ENCODE results near the gene SLC27A1. TPM values are rescaled to one million over a fixed set of nuclear protein-coding genes. Genes with fewer than 3 reads are reported as not detected.

SLC27A1 gene
- total and polyA plus RNA-seq, 2 experiments from 2014 or later, result 3.5 to 11.6 TPM

GRCh38 chr19:17435218-17435617 is 35.1 kb upstream of the SLC27A1 start:
- TF ChIP-seq ZNF114 (CRISPR knock-in tag; IDR thresholded peaks at IDR 0.05) (no peak), CTCF (conservative IDR thresholded peaks at IDR 0.05; ENCODE audit: low read depth in 2 of 2) (no peak), REST (IDR thresholded peaks at IDR 0.05; ENCODE audit: unreplicated experiment) (no peak), ETS1 (IDR thresholded peaks at IDR 0.05) (no peak), STAT1 (IDR thresholded peaks at IDR 0.05; ENCODE audit: unreplicated experiment) (no peak)
- H3K79me2 ChIP-seq (replicated peaks; ENCODE audit: insufficient read depth), result no peaks in the 10 kb centered on the region
- no peaks in the 10 kb centered on the region for H3K36me3 Mint-ChIP-seq (ENCODE audit: low read depth)
- no peak for ATAC-seq
- H3F3A ChIP-seq (replicated peaks; ENCODE audit: low read depth), result no peaks in the 10 kb centered on the region
- H3K27me3 ChIP-seq (ENCODE audit: insufficient read depth), result no peaks in the 10 kb centered on the region
- H3K9me2 ChIP-seq (ENCODE audit: insufficient read depth), result no peaks in the 10 kb centered on the region
- no peak overlapping the region for H3K4me3 Mint-ChIP-seq
- no peak overlapping the region for H3K4me3 ChIP-seq
- no peak overlapping the region for H3K4me2 ChIP-seq
- no peak overlapping the region for H3K27ac ChIP-seq (ENCODE audit: low read depth)
- no peaks in the 10 kb centered on the region; the same call in 2 of the 3 replicates for H3K9me3 Mint-ChIP-seq
- no peak overlapping the region for H2AFZ ChIP-seq
- H3K27ac Mint-ChIP-seq, result no peak overlapping the region
- no peaks in the 10 kb centered on the region for H3K36me3 ChIP-seq (ENCODE audit: insufficient read depth)
- peaks cover 11% of the 10 kb centered on the region for H3K27me3 Mint-ChIP-seq (ENCODE audit: insufficient read depth, low read depth, poor library complexity)
- H3K4me1 Mint-ChIP-seq, result no peaks in the 10 kb centered on the region
- no peak for DNase-seq (ENCODE audit: low spot score)
- no peaks in the 10 kb centered on the region for H3K4me1 ChIP-seq (ENCODE audit: insufficient read depth)
- H4K20me1 ChIP-seq (replicated peaks; ENCODE audit: insufficient read depth), result no peaks in the 10 kb centered on the region

- Mint-ChIP-seq H3K27me3 (ENCODE audit: insufficient read depth, low read depth, poor library complexity) (peaks cover 11% of the 10 kb centered on the region), H3K9me3 (peaks cover under 1% of the 10 kb centered on the region; the same call in 2 of the 3 replicates), H3K27ac (no peak overlapping the region), H3K36me3 (ENCODE audit: low read depth) (no peaks in the 10 kb centered on the region), H3K4me1 (no peaks in the 10 kb centered on the region), H3K4me3 (no peak overlapping the region)
- ATAC-seq (no peak), DNase-seq (ENCODE audit: low spot score) (no peak)
- Histone ChIP-seq H3K27ac (ENCODE audit: low read depth) (no peak overlapping the region), H3K9me2 (ENCODE audit: insufficient read depth) (no peaks in the 10 kb centered on the region), H3K4me2 (no peak overlapping the region), H3K4me3 (no peak overlapping the region), H3K27me3 (ENCODE audit: insufficient read depth) (no peaks in the 10 kb centered on the region), H3F3A (replicated peaks; ENCODE audit: low read depth) (no peaks in the 10 kb centered on the region), H3K36me3 (ENCODE audit: insufficient read depth) (no peaks in the 10 kb centered on the region), H2AFZ (no peak overlapping the region), H4K20me1 (replicated peaks; ENCODE audit: insufficient read depth) (no peaks in the 10 kb centered on the region), H3K4me1 (ENCODE audit: insufficient read depth) (no peaks in the 10 kb centered on the region), H3K79me2 (replicated peaks; ENCODE audit: insufficient read depth) (no peaks in the 10 kb centered on the region)
- no peak for TF ChIP-seq ETS1 (IDR thresholded peaks at IDR 0.05)
- TF ChIP-seq POLR2AphosphoS5 (IDR thresholded peaks at IDR 0.05; ENCODE audit: low read depth), result no peak
- no peak for TF ChIP-seq ZNF114 (CRISPR knock-in tag; IDR thresholded peaks at IDR 0.05)
- no peak for TF ChIP-seq EZH2phosphoT487 (IDR thresholded peaks at IDR 0.05; ENCODE audit: unreplicated experiment)
- TF ChIP-seq EZH2 (IDR thresholded peaks at IDR 0.05; ENCODE audit: low read depth, unreplicated experiment), result no peak
- TF ChIP-seq CTCF (conservative IDR thresholded peaks at IDR 0.05; ENCODE audit: low read depth in 2 of 2), result no peak
- no peak for TF ChIP-seq JUNB (IDR thresholded peaks at IDR 0.05; ENCODE audit: unreplicated experiment)
- TF ChIP-seq ZNF331 (CRISPR knock-in tag; IDR thresholded peaks at IDR 0.05; ENCODE audit: low read depth), result no peak
These were observed 34.0 kb upstream of the SLC27A1 start for GRCh38 chr19:17436094-17436873.
